ENCODE results near the gene FGF2.

The FGF2 gene

DNA sequence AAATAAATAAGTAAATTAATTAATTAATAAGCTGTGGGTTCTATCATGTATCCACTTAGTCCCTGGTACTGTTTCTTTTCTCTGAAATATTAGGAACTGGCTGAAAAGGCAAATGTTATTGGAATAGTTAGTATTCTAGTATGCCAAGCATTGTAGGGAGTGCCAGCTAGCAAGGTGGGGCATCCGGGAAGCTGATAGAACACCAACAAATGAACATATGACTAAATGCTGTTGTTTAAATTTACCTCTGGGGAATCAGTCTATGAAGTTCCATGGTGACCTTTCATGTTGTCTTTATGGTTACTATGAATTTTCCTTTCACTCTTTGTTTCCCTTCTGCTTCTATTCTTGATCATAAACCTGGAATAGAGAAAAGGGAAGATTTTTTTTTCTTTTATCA lies 63.1 kb downstream of the FGF2 start:
- no peak for DNase-seq (ENCODE audit: low read depth in 3 of 3, low spot score in 1 of 3)

DNA sequence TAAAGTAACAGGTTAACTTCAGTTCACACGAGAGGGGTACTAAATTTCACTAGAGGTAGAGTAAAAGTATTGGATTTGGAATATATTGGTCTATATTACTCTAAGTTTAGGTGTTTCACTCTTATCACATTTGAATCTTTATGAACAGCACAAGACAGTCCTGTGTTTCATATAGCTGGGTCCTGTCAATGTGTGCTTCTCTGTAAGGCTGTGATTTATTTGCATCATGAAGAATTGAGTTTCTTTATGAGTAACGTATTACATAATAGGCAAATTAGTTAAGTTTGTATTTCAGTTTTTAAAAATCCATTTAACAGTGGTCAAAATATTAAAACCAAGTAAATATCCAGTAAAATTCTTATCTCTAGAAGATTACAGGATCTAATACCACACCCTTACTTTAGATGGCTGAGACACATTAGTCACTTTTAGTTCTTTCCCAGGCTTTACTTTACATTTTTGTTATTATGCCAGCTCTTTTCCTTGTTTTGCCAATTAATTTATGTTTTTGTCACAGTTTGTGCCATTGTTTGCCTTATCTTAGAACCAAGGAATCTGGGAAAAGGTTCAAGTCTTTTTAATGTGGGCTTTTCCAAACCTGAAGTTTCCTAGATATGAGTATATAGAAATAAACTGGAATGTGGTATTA lies 63.6 kb downstream of the FGF2 start:
- no peak for DNase-seq (ENCODE audit: low read depth in 3 of 3, low spot score in 1 of 3)

DNA sequence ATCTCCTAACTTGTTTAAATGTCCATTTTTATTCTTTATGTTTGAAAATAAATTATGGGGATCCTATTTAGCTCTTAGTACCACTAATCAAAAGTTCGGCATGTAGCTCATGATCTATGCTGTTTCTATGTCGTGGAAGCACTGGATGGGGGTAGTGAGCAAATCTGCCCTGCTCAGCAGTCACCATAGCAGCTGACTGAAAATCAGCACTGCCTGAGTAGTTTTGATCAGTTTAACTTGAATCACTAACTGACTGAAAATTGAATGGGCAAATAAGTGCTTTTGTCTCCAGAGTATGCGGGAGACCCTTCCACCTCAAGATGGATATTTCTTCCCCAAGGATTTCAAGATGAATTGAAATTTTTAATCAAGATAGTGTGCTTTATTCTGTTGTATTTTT lies 68.2 kb downstream of the FGF2 start:
- DNase-seq (ENCODE audit: low read depth in 3 of 3, low spot score in 1 of 3) = no peak

DNA sequence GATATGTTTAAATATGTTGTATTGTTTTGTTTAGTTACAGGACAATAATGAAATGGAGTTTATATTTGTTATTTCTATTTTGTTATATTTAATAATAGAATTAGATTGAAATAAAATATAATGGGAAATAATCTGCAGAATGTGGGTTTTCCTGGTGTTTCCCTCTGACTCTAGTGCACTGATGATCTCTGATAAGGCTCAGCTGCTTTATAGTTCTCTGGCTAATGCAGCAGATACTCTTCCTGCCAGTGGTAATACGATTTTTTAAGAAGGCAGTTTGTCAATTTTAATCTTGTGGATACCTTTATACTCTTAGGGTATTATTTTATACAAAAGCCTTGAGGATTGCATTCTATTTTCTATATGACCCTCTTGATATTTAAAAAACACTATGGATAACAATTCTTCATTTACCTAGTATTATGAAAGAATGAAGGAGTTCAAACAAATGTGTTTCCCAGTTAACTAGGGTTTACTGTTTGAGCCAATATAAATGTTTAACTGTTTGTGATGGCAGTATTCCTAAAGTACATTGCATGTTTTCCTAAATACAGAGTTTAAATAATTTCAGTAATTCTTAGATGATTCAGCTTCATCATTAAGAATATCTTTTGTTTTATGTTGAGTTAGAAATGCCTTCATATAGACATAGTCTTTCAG lies 68.8 kb downstream of the FGF2 start:
- no peak for DNase-seq (ENCODE audit: low read depth in 3 of 3, low spot score in 1 of 3)

DNA sequence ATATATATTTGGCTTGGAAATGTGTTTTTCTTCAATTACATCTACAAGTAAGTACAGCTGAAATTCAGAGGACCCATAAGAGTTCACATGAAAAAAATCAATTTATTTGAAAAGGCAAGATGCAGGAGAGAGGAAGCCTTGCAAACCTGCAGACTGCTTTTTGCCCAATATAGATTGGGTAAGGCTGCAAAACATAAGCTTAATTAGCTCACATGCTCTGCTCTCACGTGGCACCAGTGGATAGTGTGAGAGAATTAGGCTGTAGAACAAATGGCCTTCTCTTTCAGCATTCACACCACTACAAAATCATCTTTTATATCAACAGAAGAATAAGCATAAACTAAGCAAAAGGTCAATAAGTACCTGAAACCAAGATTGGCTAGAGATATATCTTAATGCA lies 69.6 kb downstream of the FGF2 start:
- DNase-seq (ENCODE audit: low read depth in 3 of 3, low spot score in 1 of 3) = no peak

DNA sequence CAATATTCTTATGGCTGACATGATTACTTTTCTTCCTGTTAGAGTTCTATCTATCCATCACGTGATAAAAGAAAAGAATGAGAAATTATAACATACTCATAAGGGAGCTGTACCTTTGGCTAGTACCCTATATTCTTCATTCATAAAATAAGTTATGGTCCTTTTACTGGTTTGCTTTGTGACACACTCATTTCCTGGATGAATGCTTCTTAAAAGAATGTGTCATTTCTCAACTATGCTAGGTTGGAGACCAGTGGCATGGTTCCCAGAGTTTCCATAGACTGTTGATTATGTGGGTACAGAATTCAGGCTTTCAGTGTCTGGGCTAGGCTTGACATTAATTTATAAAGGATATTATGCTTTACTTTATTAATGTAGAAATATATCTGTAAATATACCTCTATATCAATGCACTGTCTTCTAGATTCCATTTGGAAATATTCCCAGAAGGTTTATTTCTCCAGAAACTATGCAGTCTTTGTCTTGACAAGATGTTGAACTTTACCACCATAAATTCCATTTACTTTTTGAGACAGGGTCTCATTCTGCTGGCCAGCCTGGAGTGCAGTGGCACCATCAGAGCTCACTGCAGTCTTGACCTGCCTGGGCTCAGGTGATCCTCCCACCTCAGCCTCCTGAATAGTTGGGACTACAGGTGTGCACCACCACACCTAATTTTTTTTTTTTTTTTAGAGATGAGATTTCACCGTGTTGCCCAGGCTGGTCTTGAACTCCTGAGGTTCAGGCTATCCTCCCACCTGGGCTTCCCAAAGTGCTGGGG lies 71.9 kb downstream of the FGF2 start:
- no peak for DNase-seq (ENCODE audit: low read depth in 3 of 3, low spot score in 1 of 3)

DNA sequence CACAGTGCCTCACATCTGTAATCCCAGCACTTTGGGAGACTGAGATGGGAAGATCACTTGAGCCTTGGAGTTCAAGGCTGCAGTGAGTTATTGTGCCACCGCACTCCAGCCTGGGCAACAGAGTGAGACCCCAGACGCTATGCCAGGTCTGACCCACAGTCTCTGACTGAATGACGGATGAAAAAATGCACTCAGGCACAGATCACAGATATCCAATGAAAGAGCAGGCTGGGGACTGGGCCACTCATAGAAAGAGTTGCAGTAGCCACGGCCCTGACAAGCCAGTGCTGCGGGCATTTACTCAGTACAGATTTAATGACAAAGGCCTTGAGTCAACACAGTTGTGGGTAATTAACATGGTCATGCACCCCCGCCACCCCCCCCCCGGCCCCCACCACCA lies 73.1 kb downstream of the FGF2 start:
- DNase-seq (ENCODE audit: low read depth in 3 of 3, low spot score in 1 of 3) = no peak

DNA sequence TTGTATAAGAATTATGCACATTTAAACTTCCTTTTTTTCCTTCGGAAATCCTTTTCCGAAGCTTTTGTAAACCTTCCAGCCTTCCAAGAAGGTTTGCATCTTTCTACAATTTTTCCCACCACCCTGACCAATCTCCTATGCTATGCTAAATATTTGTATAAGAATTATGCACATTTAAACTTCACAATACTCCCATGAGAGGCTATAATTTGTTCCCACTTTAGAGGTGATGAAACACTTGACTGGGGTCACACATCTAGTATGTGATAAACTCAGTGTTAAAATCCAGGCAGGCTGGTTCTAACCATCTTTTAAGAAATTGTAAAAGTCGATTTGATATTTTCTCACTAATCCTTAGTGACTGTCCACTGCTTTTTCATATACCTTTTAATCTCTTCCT lies 73.7 kb downstream of the FGF2 start:
- no peak for DNase-seq (ENCODE audit: low read depth in 3 of 3, low spot score in 1 of 3)

DNA sequence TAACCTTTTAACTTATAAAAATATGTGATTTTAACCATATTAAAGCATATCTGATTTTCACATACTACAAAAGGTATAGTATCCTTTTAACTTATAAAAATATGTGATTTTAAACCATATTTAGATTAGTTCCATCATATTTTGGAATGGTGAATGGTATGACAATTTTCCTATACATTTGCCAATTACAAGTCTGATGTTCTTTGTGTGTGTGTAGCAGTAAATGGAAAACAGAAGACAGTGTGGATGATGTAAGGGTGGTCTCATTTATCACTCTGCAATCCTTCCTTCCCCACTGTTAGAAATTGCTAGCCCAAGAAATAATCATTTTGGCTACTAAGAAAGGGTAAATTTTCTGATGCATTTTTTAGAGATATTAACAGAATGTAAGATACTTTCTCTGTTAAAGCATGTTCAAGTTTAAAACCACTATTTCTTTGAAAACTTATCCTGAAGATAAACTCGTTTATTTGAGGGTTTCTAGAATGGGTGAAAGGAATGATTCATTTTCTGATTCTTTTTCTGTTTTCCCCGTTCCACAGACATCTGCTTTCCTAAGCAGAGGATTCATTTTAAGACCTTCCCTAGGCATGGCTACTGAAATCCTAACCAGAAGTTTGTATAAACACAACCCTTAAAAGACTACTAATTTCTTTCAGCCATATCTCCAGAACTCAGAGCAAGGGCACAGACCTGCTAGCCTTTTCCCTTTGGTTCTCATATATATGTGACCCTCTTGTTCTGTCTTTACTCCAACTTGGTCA lies 74.8 kb downstream of the FGF2 start:
- no peak for DNase-seq (ENCODE audit: low read depth in 3 of 3, low spot score in 1 of 3)

DNA sequence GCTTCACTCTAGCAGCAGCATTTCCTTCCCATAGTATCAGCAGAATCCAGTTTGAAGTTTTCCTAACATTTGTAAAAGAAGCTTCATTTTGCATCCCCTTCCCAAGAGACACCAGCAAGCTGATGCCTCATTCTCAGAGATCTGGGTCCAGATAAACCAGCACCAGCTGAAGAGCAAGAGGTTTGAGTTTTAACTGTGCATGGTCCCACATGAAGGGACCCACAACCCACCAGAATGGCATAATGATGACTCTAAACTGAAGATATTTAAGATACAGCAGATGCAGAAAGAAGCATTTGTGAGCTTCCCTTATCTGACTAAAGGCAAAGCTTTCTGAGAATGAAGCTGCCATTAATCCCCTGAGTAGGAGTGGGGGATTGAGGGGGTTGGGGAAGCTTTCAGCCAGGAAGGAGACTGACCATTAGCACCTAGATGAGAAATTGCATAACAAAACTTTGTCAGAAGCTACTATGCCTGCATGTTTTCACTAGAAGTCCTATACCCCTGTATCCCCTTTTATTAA lies 77.2 kb downstream of the FGF2 start:
- no peak for DNase-seq (ENCODE audit: low read depth in 3 of 3, low spot score in 1 of 3)

DNA sequence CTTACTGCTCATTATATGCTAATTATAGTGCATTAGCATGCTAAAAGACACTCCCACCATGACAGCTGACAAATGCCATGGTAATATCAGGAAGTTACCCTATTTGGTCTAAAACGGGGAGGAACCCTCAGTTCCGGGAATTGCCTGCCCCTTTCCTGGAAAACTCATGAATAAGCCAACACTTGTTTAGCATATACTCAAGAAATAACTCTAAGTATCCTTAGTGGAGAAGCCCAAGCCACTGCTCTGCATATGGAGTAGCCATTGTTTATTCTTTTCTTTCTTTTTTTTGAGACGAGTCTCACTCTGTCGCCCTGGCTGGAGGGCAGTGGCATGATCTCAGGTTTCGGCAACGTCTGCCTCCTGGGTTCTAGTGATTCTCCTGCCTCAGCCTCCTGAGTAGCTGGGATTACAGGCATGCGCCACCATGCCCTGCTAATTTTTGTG lies 80.3 kb downstream of the FGF2 start:
- DNase-seq (ENCODE audit: low read depth in 3 of 3, low spot score in 1 of 3) = no peak

DNA sequence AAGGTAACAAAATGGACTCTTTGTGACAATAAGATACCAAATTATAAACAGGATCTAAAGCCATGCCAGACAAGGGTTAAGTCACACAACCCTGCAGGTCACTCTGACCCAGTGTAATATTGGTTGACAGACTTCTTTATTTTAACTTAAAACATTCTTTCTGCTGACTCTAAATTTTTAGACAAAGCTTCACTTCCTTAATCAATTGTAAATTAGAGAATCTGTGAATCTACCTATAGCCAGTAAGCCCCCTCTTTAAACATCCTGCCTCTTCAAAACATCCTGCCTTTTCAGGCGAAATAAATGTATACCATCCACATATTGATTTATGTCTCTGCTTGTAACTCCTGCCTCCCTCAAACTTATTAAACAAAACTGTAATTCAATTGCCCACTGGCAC lies 81.6 kb downstream of the FGF2 start:
- DNase-seq (ENCODE audit: low read depth in 3 of 3, low spot score in 1 of 3) = no peak

DNA sequence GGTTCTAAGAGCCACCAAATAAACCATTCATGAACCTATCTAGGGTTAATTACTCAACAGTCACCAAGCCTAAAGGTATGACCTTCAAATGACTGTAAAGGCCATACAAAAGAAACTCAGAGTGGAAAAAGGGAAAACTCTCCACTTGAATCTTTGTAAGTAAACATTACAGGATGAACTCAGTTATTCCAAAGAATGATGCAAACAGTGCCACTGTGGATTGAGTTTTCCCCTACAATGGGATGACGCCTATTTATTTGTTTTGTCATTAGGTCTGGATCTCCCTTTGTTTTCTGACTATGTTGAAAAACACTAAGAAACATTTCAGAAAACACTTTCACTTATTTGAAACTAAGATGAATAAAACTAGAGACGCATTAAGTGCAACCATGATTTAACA lies 83.1 kb downstream of the FGF2 start:
- DNase-seq (ENCODE audit: low read depth in 3 of 3, low spot score in 1 of 3) = no peak

DNA sequence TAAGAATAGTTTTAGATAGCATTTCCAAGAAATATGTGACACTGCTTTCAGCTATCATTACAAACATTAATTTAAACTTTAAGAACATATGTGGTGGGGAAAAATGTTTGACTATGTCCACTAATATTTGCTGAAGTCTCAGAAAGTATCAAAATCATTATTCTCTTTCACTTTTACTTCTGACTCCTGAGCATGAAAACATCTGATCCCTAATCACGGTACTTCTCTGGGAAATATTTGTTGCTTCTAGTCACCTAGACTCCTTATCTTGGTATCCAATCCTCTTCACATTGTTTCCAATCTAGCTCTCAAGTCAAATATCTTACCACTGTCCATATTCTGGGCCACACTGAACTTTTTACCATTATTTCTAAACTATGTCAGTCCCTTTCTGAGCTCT lies 85.0 kb downstream of the FGF2 start:
- no peak for DNase-seq (ENCODE audit: low read depth in 3 of 3, low spot score in 1 of 3)

DNA sequence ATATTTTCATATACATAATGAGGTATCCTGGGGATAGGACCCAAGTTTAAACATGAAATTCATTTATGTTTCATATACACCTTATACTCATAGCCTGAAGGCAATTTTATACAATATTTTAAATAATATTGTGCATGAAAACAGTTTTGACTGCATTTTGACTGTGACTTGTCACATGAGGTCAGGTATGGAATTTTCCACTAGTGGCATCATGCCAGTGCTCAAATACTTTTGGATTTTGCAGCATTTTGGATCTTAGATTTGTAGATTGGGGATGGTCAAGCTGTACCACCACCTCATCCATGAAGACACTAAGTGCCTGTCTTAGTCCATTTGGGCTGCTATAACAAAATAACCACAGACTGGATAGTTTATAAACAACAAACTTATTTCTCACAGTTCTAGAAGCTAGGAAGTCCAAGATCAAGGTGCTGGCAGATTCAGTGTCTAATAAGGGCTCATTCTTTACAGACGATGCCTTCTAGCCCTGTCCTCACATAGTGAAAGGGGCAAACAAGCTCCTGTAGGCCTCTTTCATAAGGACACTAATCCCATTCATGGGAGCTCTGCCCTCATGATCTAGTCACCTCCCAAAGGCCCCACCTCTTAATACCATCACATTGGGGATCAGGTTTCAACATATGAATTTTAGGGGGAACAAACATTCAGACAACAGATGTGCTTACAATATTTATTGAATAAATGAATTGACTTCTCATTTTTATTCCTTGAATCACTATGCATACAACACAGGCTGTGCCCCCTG lies 86.4 kb downstream of the FGF2 start:
- no peak for DNase-seq (ENCODE audit: low read depth in 3 of 3, low spot score in 1 of 3)

DNA sequence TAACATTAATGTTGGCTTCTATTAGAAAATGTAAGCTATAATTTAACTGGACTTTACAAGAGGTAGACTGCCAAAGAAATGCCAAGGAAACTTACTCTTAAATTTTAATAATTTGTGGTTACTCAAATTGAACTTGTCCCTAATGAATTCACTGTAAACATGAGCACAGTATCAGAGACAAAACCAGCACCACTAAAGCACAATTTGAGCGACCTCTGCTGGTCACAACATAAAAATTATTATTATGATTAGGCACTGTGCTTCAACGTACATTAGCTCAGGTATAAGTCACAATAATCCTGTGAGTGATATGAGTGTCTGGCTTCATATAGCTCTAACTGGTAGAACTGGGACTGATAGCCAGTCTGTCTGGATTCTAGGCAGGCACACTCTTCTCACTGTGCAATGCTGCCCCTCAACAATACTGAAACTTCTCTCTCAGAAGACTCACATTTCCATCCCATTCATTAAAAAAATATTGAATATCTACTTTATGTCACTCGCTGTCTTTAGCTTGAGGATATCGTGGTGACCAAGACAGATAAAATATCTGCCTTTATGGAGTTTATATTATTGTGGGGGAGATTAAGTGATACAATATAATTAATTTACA lies 87.8 kb downstream of the FGF2 start:
- DNase-seq (ENCODE audit: low read depth in 3 of 3, low spot score in 1 of 3) = no peak

DNA sequence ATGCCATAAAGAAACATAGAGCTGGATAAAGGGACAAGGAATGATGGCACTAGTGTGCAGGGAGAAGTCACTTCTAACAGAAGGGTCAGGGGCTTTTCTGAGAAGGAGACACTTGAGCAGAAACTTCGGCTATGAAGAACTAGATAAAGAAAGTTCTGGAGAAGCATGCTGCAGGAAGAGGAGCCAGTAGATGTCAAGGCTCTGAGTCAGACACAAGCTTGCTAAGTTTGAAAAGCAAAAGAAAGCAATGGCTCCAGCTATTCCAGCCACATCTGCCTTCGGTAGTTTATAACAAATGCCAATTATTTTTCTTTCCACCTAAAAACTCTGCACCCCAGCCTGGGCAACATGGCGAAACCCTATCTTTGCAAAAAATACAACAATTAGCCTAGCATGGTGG lies 88.3 kb downstream of the FGF2 start:
- no peak for DNase-seq (ENCODE audit: low read depth in 3 of 3, low spot score in 1 of 3)

DNA sequence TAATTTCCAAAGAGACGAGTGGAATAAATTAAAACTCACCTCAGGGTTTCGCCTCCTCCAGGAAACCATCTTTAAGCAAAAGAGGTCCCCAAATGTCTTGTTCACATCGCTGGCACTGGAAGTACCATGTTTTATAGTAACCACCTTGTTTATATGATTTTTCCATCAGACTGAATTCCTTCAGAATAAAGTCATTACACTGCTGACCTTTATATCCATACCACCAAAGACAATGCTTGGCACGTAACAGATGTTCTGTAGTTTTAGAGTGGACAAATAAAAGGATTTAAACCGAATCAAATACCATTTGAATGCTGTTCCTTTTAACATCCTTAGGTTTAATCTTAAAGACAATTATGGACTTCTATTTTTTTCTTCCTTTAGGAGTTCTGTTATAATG lies 91.1 kb downstream of the FGF2 start:
- DNase-seq (ENCODE audit: low read depth in 3 of 3, low spot score in 1 of 3) = no peak

DNA sequence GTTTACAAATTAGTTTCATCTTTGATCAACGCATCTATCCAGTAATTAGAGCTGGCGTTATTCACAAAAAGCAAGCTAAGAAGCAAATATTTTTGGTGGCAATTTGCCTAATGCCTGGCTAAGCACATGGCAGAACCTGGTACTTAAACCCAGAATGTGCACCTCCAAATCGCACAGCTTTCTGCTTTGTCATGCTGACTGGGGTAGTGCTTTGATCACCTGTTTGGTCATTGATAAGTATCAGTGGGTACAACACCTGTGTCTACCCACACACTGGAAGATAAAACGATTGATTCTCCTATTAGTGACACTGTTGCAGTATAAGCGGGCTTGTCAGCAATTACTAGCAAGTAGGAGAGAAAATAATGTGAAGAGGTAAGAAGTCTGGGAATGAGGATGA lies 93.8 kb downstream of the FGF2 start:
- DNase-seq (ENCODE audit: low read depth in 3 of 3, low spot score in 1 of 3) = no peak

DNA sequence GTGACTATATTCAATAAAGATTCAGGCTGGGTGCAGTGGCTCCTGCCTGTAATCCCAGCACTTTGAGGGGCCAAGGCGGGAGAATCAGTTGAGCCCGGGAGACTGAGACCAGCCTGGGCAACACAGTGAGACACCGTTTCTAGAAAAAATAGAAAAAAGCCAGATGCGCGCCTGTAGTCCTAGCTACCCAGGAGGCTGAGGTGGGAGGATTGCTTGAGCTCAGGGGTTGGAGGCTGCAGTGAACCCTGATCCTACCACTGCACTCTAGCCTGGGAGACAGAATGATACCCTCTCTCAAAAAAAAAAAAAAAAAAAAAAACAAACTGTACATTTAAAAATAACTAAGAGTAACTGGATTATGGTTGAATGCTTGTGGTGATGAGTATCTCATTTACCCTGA lies 94.7 kb downstream of the FGF2 start:
- no peak for DNase-seq (ENCODE audit: low read depth in 3 of 3, low spot score in 1 of 3)
